HL-60 (cell line): ENCODE measurements around the gene CLDN18.

ENCODE experiments used
- DNase-seq, 2 experiments: peaks; one replicate each; pipeline ENCODE4 v3.0.0-alpha.2; 2010 to 2020; ENCODE audit warnings: low read depth in 1 of 2, low spot score in 1 of 2
- H3K27ac ChIP-seq: fragments of 250-450 bp; sonication (Bioruptor Pico); replicated peaks from 2 replicates; pipeline ENCODE4 v1.5.1; 2020; ENCODE audit warnings: mild to moderate bottlenecking, moderate library complexity
- H3K27me3 ChIP-seq: fragments of 250-450 bp; sonication (Bioruptor Pico); 2 replicates; pipeline ENCODE4 v1.5.1; 2021; ENCODE audit warnings: mild to moderate bottlenecking, moderate library complexity; ENCODE audit not compliant: insufficient read depth, poor library complexity, severe bottlenecking
- H3K4me3 ChIP-seq: replicated peaks from 2 replicates; pipeline ENCODE4 v1.5.1; 2011; ENCODE audit warnings: mild to moderate bottlenecking, control low read depth, low read length; ENCODE audit not compliant: insufficient read depth
- CTCF ChIP-seq: IDR thresholded peaks from one replicate; pipeline ENCODE4 v1.5.1; 2011; ENCODE audit warnings: low read length, control low read depth, inconsistent platforms; ENCODE audit not compliant: insufficient read depth
- GABPA ChIP-seq: IDR thresholded peaks from 2 replicates; pipeline ENCODE4 v1.6.1; 2012; ENCODE audit warnings: low read depth
- POLR2AphosphoS5 ChIP-seq: IDR thresholded peaks from 2 replicates; pipeline ENCODE4 v1.6.1; 2012; ENCODE audit warnings: low read depth
- REST ChIP-seq: IDR thresholded peaks from 2 replicates; pipeline ENCODE4 v1.6.1; 2012; ENCODE audit warnings: low read depth; ENCODE audit not compliant: insufficient replicate concordance
- SPI1 ChIP-seq: IDR thresholded peaks from 2 replicates; pipeline ENCODE4 v1.6.1; 2012; ENCODE audit warnings: low read depth, mild to moderate bottlenecking, borderline replicate concordance

Gene CLDN18

GRCh38 chr3:138012526-138012925 lies 2.6 kb downstream of the CLDN18 start:
- Histone ChIP-seq H3K27ac (no peak overlapping the region), H3K27me3 (peaks cover 4% of the 10 kb centered on the region), H3K4me3 (no peak overlapping the region)
- TF ChIP-seq REST = no peak
- no peak for TF ChIP-seq SPI1
- no peak for TF ChIP-seq POLR2AphosphoS5
- TF ChIP-seq GABPA = no peak
- no peak for TF ChIP-seq CTCF
- no peak for DNase-seq

GRCh38 chr3:138016065-138016464 lies 6.1 kb downstream of the CLDN18 start:
- TF ChIP-seq POLR2AphosphoS5 = no peak
- TF ChIP-seq GABPA = no peak
- no peak for TF ChIP-seq REST
- peak; percentile 71 for TF ChIP-seq SPI1
- Histone ChIP-seq H3K27ac (no peak overlapping the region), H3K4me3 (no peak overlapping the region), H3K27me3 (peaks cover 4% of the 10 kb centered on the region)
- no peak for DNase-seq

GRCh38 chr3:138019281-138020069 lies 9.5 kb downstream of the CLDN18 start:
- TF ChIP-seq SPI1 = no peak
- TF ChIP-seq POLR2AphosphoS5 = no peak
- no peak for TF ChIP-seq GABPA
- no peak for TF ChIP-seq CTCF
- TF ChIP-seq REST = no peak
- Histone ChIP-seq H3K27me3 (peaks cover 4% of the 10 kb centered on the region), H3K27ac (no peak overlapping the region), H3K4me3 (no peak overlapping the region)
- no peak for DNase-seq
